ENCODE results near the gene CTBS.

DNA sequence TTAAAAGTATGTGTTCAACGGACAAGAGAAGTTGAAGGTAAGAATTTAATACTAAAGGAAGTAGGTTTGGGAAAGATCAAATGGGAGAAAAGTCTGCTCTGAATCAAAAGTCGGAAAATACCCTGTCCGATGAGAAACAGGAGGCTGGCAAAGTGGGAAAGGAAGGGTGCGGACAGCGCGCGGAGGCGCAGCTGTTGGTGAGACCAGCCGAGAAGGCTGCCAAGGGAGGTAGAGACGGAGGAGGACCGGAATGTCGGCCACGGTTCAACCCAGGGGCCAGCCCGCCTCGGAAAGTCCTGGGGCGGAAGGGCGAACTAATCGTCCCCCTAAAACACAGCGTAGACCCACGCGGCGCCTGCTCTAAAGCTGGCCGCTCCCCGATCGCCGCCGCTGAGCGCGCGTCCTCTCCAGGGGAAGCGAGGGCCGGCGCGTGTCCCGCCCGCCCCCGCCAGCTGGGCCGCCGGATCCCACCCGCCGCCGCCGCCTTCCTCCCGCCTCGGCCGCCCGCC, 68.7 kb downstream of the CTBS start:
- TF ChIP-seq, protein P1, sequence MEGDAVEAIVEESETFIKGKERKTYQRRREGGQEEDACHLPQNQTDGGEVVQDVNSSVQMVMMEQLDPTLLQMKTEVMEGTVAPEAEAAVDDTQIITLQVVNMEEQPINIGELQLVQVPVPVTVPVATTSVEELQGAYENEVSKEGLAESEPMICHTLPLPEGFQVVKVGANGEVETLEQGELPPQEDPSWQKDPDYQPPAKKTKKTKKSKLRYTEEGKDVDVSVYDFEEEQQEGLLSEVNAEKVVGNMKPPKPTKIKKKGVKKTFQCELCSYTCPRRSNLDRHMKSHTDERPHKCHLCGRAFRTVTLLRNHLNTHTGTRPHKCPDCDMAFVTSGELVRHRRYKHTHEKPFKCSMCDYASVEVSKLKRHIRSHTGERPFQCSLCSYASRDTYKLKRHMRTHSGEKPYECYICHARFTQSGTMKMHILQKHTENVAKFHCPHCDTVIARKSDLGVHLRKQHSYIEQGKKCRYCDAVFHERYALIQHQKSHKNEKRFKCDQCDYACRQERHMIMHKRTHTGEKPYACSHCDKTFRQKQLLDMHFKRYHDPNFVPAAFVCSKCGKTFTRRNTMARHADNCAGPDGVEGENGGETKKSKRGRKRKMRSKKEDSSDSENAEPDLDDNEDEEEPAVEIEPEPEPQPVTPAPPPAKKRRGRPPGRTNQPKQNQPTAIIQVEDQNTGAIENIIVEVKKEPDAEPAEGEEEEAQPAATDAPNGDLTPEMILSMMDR (IDR thresholded peaks at IDR 0.05): no peak
- TF ChIP-seq, protein P2, sequence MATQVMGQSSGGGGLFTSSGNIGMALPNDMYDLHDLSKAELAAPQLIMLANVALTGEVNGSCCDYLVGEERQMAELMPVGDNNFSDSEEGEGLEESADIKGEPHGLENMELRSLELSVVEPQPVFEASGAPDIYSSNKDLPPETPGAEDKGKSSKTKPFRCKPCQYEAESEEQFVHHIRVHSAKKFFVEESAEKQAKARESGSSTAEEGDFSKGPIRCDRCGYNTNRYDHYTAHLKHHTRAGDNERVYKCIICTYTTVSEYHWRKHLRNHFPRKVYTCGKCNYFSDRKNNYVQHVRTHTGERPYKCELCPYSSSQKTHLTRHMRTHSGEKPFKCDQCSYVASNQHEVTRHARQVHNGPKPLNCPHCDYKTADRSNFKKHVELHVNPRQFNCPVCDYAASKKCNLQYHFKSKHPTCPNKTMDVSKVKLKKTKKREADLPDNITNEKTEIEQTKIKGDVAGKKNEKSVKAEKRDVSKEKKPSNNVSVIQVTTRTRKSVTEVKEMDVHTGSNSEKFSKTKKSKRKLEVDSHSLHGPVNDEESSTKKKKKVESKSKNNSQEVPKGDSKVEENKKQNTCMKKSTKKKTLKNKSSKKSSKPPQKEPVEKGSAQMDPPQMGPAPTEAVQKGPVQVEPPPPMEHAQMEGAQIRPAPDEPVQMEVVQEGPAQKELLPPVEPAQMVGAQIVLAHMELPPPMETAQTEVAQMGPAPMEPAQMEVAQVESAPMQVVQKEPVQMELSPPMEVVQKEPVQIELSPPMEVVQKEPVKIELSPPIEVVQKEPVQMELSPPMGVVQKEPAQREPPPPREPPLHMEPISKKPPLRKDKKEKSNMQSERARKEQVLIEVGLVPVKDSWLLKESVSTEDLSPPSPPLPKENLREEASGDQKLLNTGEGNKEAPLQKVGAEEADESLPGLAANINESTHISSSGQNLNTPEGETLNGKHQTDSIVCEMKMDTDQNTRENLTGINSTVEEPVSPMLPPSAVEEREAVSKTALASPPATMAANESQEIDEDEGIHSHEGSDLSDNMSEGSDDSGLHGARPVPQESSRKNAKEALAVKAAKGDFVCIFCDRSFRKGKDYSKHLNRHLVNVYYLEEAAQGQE (IDR thresholded peaks at IDR 0.05; ENCODE audit: insufficient read depth in 1 of 2, low read depth in 2 of 2, low read length in 1 of 2): no peak
- TF ChIP-seq SIN3A (IDR thresholded peaks at IDR 0.05; ENCODE audit: borderline replicate concordance, insufficient read depth, low read depth, low read length): peak; percentile 97; the same call in 1 of the 2 replicates
- TF ChIP-seq POLR2AphosphoS5 (IDR thresholded peaks at IDR 0.05; ENCODE audit: low read depth, low read length): 0 out of 2 replicates have a peak, but pooled peaks have one; percentile 2

Measured in Panc1 (cell line).